HEK293 (cell line): ENCODE results near the gene PPARGC1A.

Source experiments
- CTCF ChIA-PET: fragments of 350-600 bp; formaldehyde crosslinking; extraction: SDS; loops from one replicate; lab custom pipeline; 2021; ENCODE audit warnings: antibody characterized with exemption; lab: Yijun Ruan, JAX
- POLR2A ChIA-PET: fragments of 300-600 bp; formaldehyde crosslinking; extraction: SDS; loops from one replicate; lab custom pipeline; 2020; ENCODE audit warnings: antibody characterized with exemption, inconsistent platforms; lab: Yijun Ruan, JAX
- H3K27ac ChIP-seq: fragments of 200-500 bp; sonication (Bioruptor generic); 2 replicates; pipeline ENCODE4 v1.5.1; 2014; ENCODE audit warnings: low read depth, low read length, control low read depth, inconsistent platforms; ENCODE audit errors: extremely low read depth
- H3K36me3 ChIP-seq, 2 experiments: fragments of 200-500 bp in 1 of 2; sonication (Bioruptor generic) in 1 of 2; 1 replicate in 1 of 2; 2 replicates in 1 of 2; pipeline ENCODE4 v1.5.1; 2014 to 2017; ENCODE audit warnings: inconsistent platforms in 2 of 2, low read length in 2 of 2; ENCODE audit not compliant: control insufficient read depth in 2 of 2, insufficient read depth in 1 of 2
- H3K4me1 ChIP-seq: fragments of 200-500 bp; sonication (Bioruptor generic); 2 replicates; pipeline ENCODE4 v1.5.1; 2014; ENCODE audit warnings: mild to moderate bottlenecking, low read length, inconsistent platforms; ENCODE audit not compliant: control insufficient read depth, insufficient read depth
- H3K4me3 ChIP-seq: 2 replicates; pipeline ENCODE4 v1.5.1; 2011; ENCODE audit warnings: low read depth, mild to moderate bottlenecking, control low read depth, low read length, moderate library complexity
- H3K9me3 ChIP-seq: fragments of 200-500 bp; sonication (Bioruptor generic); 2 replicates; pipeline ENCODE4 v1.5.1; 2014; ENCODE audit warnings: low read depth, low read length, inconsistent platforms; ENCODE audit not compliant: control insufficient read depth, insufficient read depth
- EGR2 ChIP-seq: fragments of 450-650 bp; formaldehyde crosslinking; IDR thresholded peaks from 2 replicates; pipeline ENCODE4 v1.5.1; 2016; ENCODE audit warnings: low read depth, missing biosample characterization, missing genetic modification characterization
- FEZF1 ChIP-seq: fragments of 450-650 bp; formaldehyde crosslinking; IDR thresholded peaks from 2 replicates; pipeline ENCODE4 v1.5.1; 2016; ENCODE audit warnings: missing biosample characterization, missing genetic modification characterization
- GLI4 ChIP-seq: fragments of 450-650 bp; formaldehyde crosslinking; IDR thresholded peaks from 2 replicates; pipeline ENCODE4 v1.5.1; 2016; ENCODE audit warnings: missing biosample characterization, missing genetic modification characterization
- GLIS1 ChIP-seq: fragments of 450-650 bp; formaldehyde crosslinking; IDR thresholded peaks from 2 replicates; pipeline ENCODE4 v1.5.1; 2016; ENCODE audit warnings: missing biosample characterization, missing genetic modification characterization
- OVOL3 ChIP-seq: fragments of 450-650 bp; formaldehyde crosslinking; IDR thresholded peaks from 2 replicates; pipeline ENCODE4 v1.5.1; 2016; ENCODE audit warnings: missing biosample characterization, missing genetic modification characterization
- RBAK ChIP-seq: fragments of 450-650 bp; formaldehyde crosslinking; IDR thresholded peaks from 2 replicates; pipeline ENCODE4 v1.5.1; 2016; ENCODE audit warnings: missing biosample characterization, missing genetic modification characterization
- TCF7L2 ChIP-seq: IDR thresholded peaks from 2 replicates; pipeline ENCODE4 v1.6.1; 2011; ENCODE audit warnings: low read depth, mild to moderate bottlenecking, inconsistent platforms, low read length, moderate library complexity, borderline replicate concordance
- ZNF140 ChIP-seq: fragments of 450-650 bp; formaldehyde crosslinking; IDR thresholded peaks from 2 replicates; pipeline ENCODE4 v1.5.1; 2016; ENCODE audit warnings: missing biosample characterization, missing genetic modification characterization
- ZNF404 ChIP-seq: fragments of 450-650 bp; formaldehyde crosslinking; IDR thresholded peaks from 2 replicates; pipeline ENCODE4 v1.5.1; 2017; ENCODE audit warnings: missing biosample characterization, missing genetic modification characterization
- ZNF416 ChIP-seq: fragments of 450-650 bp; formaldehyde crosslinking; IDR thresholded peaks from 2 replicates; pipeline ENCODE4 v1.5.1; 2016; ENCODE audit warnings: missing biosample characterization, missing genetic modification characterization
- ZNF501 ChIP-seq: fragments of 450-650 bp; formaldehyde crosslinking; IDR thresholded peaks from 2 replicates; pipeline ENCODE4 v1.5.1; 2016; ENCODE audit warnings: missing biosample characterization, missing genetic modification characterization
- ZNF548 ChIP-seq: fragments of 450-650 bp; formaldehyde crosslinking; IDR thresholded peaks from 2 replicates; pipeline ENCODE4 v1.5.1; 2016; ENCODE audit warnings: missing biosample characterization, missing genetic modification characterization
- ZNF561 ChIP-seq: fragments of 450-650 bp; IDR thresholded peaks from 2 replicates; pipeline ENCODE4 v1.5.1; 2018; ENCODE audit warnings: missing biosample characterization, missing genetic modification characterization, borderline replicate concordance
- ZNF571 ChIP-seq: fragments of 450-650 bp; formaldehyde crosslinking; IDR thresholded peaks from 2 replicates; pipeline ENCODE4 v1.5.0; 2017; ENCODE audit warnings: missing biosample characterization, missing genetic modification characterization
- ZNF629 ChIP-seq: fragments of 450-650 bp; formaldehyde crosslinking; IDR thresholded peaks from 2 replicates; pipeline ENCODE4 v1.5.1; 2017; ENCODE audit warnings: missing biosample characterization, missing genetic modification characterization
- ZNF768 ChIP-seq: fragments of 450-650 bp; formaldehyde crosslinking; IDR thresholded peaks from 2 replicates; pipeline ENCODE4 v1.5.1; 2018; ENCODE audit warnings: missing biosample characterization, mild to moderate bottlenecking, missing genetic modification characterization
- ZNF785 ChIP-seq: fragments of 450-650 bp; formaldehyde crosslinking; IDR thresholded peaks from 2 replicates; pipeline ENCODE4 v1.5.1; 2016; ENCODE audit warnings: missing biosample characterization, missing genetic modification characterization
- ZNF843 ChIP-seq: fragments of 450-650 bp; formaldehyde crosslinking; IDR thresholded peaks from 2 replicates; pipeline ENCODE4 v1.5.1; 2016; ENCODE audit warnings: missing biosample characterization, missing genetic modification characterization
- ZXDB ChIP-seq: fragments of 450-650 bp; formaldehyde crosslinking; IDR thresholded peaks from 2 replicates; pipeline ENCODE4 v1.5.1; 2016; ENCODE audit warnings: missing biosample characterization, missing genetic modification characterization
- TF ChIP-seq, protein P1 (sequence below): fragments of 450-650 bp; formaldehyde crosslinking; conservative IDR thresholded peaks from 2 replicates; pipeline ENCODE4 v1.5.1; 2016; ENCODE audit warnings: low read depth, missing biosample characterization, missing genetic modification characterization
- TF ChIP-seq, protein P2 (sequence below): fragments of 450-650 bp; formaldehyde crosslinking; IDR thresholded peaks from 2 replicates; pipeline ENCODE4 v1.5.1; 2016; ENCODE audit warnings: missing biosample characterization, missing genetic modification characterization
- TF ChIP-seq, protein P3 (sequence below): fragments of 450-650 bp; formaldehyde crosslinking; IDR thresholded peaks from 2 replicates; pipeline ENCODE4 v1.5.1; 2016; ENCODE audit warnings: missing biosample characterization, missing genetic modification characterization, borderline replicate concordance
- TF ChIP-seq, protein P4 (sequence below): fragments of 450-650 bp; formaldehyde crosslinking; IDR thresholded peaks from 2 replicates; pipeline ENCODE4 v1.5.1; 2017; ENCODE audit warnings: missing biosample characterization, missing genetic modification characterization

PPARGC1A gene

DNA sequence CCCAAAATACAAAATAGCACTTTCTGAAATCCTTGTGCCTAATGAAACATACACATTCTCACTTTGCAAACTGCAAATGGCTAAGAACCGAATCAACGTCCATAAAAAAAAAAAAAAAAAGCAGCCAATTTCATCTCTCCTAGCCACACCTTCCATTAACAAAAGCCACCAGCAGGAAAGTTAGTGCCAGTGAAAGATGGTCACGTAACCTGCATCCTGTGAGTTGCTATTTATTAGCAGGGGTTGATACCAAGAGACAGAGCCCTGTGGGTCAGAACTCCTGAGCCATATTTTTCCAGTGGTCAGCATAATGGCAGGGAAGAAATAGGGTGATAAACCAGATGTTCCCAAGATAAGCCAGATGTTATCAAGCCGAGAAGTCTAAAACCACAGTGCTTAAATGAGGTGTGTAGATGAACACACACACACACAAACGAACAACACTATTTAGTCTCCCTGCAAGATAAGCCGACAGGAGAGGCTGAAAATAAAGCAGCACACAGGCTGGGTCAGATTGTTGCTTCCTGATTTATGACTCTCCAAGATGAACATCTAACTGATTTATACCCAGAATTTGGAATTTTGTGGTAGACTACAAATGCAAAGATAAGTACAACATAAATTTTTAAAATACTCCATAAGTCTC, 11.5 kb downstream of the PPARGC1A start (continued):
- TF ChIP-seq, protein P1, sequence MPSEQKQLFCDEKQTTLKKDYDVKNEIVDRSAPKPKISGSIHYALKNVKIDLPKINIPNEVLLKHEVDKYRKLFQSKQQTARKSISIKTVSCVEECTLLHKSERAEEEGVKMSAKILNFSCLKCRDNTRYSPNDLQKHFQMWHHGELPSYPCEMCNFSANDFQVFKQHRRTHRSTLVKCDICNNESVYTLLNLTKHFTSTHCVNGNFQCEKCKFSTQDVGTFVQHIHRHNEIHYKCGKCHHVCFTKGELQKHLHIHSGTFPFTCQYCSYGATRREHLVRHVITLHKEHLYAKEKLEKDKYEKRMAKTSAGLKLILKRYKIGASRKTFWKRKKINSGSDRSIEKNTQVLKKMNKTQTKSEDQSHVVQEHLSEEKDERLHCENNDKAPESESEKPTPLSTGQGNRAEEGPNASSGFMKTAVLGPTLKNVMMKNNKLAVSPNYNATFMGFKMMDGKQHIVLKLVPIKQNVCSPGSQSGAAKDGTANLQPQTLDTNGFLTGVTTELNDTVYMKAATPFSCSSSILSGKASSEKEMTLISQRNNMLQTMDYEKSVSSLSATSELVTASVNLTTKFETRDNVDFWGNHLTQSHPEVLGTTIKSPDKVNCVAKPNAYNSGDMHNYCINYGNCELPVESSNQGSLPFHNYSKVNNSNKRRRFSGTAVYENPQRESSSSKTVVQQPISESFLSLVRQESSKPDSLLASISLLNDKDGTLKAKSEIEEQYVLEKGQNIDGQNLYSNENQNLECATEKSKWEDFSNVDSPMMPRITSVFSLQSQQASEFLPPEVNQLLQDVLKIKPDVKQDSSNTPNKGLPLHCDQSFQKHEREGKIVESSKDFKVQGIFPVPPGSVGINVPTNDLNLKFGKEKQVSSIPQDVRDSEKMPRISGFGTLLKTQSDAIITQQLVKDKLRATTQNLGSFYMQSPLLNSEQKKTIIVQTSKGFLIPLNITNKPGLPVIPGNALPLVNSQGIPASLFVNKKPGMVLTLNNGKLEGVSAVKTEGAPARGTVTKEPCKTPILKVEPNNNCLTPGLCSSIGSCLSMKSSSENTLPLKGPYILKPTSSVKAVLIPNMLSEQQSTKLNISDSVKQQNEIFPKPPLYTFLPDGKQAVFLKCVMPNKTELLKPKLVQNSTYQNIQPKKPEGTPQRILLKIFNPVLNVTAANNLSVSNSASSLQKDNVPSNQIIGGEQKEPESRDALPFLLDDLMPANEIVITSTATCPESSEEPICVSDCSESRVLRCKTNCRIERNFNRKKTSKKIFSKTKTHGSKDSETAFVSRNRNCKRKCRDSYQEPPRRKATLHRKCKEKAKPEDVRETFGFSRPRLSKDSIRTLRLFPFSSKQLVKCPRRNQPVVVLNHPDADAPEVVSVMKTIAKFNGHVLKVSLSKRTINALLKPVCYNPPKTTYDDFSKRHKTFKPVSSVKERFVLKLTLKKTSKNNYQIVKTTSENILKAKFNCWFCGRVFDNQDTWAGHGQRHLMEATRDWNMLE: no peak
- TF ChIP-seq ZNF140 (tag by site-specific recombination) (no peak), ZNF501 (tag by site-specific recombination) (no peak), ZNF416 (tag by site-specific recombination) (no peak), ZNF548 (no peak), ZNF571 (tag by site-specific recombination) (no peak), TCF7L2 (peak; percentile 39; the same call in 1 of the 2 replicates), GLI4 (tag by site-specific recombination) (no peak), ZNF768 (no peak), EGR2 (tag by site-specific recombination) (no peak), ZNF785 (no peak), OVOL3 (tag by site-specific recombination) (no peak)
- TF ChIP-seq, protein P2, sequence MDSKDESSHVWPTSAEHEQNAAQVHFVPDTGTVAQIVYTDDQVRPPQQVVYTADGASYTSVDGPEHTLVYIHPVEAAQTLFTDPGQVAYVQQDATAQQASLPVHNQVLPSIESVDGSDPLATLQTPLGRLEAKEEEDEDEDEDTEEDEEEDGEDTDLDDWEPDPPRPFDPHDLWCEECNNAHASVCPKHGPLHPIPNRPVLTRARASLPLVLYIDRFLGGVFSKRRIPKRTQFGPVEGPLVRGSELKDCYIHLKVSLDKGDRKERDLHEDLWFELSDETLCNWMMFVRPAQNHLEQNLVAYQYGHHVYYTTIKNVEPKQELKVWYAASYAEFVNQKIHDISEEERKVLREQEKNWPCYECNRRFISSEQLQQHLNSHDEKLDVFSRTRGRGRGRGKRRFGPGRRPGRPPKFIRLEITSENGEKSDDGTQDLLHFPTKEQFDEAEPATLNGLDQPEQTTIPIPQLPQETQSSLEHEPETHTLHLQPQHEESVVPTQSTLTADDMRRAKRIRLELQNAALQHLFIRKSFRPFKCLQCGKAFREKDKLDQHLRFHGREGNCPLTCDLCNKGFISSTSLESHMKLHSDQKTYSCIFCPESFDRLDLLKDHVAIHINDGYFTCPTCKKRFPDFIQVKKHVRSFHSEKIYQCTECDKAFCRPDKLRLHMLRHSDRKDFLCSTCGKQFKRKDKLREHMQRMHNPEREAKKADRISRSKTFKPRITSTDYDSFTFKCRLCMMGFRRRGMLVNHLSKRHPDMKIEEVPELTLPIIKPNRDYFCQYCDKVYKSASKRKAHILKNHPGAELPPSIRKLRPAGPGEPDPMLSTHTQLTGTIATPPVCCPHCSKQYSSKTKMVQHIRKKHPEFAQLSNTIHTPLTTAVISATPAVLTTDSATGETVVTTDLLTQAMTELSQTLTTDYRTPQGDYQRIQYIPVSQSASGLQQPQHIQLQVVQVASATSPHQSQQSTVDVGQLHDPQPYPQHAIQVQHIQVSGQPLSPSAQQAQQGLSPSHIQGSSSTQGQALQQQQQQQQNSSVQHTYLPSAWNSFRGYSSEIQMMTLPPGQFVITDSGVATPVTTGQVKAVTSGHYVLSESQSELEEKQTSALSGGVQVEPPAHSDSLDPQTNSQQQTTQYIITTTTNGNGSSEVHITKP (tag by site-specific recombination): peak; percentile 87

DNA sequence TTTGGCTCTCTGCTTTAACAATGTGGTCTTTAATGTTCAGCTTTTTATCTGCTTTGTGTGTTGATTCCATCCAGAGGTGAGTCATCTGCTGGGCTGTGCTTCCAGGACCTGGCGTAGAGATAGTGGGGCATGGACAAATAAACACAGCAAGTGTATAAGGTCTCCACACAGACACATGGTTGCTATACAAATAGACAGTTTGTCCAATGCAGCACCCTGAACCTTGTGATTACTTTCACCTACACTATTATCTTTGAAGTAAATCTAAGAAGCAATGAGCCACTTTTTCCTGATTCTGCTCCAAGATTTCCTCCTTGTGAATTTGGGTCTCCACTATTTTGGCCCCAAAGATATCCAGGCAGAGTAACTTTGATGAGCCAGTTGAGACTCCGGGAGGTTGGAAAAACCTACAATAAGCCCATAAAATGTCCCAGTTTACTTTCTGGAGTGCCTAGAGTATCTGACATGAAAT, 12.1 kb downstream of the PPARGC1A start:
- Histone ChIP-seq H3K4me3 (no peak overlapping the region), H3K4me1 (peaks cover 14% of the 10 kb centered on the region), H3K9me3 (no peaks in the 10 kb centered on the region), H3K36me3 (no peaks in the 10 kb centered on the region), H3K27ac (peak overlapping the region; percentile 19)
- CTCF ChIA-PET: no interaction called here
- POLR2A ChIA-PET: no interaction called here
- TF ChIP-seq, protein P3, sequence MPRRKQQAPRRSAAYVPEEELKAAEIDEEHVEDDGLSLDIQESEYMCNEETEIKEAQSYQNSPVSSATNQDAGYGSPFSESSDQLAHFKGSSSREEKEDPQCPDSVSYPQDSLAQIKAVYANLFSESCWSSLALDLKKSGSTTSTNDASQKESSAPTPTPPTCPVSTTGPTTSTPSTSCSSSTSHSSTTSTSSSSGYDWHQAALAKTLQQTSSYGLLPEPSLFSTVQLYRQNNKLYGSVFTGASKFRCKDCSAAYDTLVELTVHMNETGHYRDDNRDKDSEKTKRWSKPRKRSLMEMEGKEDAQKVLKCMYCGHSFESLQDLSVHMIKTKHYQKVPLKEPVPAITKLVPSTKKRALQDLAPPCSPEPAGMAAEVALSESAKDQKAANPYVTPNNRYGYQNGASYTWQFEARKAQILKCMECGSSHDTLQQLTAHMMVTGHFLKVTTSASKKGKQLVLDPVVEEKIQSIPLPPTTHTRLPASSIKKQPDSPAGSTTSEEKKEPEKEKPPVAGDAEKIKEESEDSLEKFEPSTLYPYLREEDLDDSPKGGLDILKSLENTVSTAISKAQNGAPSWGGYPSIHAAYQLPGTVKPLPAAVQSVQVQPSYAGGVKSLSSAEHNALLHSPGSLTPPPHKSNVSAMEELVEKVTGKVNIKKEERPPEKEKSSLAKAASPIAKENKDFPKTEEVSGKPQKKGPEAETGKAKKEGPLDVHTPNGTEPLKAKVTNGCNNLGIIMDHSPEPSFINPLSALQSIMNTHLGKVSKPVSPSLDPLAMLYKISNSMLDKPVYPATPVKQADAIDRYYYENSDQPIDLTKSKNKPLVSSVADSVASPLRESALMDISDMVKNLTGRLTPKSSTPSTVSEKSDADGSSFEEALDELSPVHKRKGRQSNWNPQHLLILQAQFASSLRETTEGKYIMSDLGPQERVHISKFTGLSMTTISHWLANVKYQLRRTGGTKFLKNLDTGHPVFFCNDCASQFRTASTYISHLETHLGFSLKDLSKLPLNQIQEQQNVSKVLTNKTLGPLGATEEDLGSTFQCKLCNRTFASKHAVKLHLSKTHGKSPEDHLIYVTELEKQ (tag by site-specific recombination): peak; percentile 34; the same call in 1 of the 2 replicates
- no peak for TF ChIP-seq ZNF404 (tag by site-specific recombination)
- peak; percentile 46 for TF ChIP-seq ZNF629 (tag by site-specific recombination)
- peak; percentile 76 for TF ChIP-seq ZNF843 (tag by site-specific recombination)
- TF ChIP-seq GLIS1 (tag by site-specific recombination): peak; percentile 95
- TF ChIP-seq TCF7L2: peak; percentile 46; the same call in 1 of the 2 replicates
- TF ChIP-seq, protein P4, sequence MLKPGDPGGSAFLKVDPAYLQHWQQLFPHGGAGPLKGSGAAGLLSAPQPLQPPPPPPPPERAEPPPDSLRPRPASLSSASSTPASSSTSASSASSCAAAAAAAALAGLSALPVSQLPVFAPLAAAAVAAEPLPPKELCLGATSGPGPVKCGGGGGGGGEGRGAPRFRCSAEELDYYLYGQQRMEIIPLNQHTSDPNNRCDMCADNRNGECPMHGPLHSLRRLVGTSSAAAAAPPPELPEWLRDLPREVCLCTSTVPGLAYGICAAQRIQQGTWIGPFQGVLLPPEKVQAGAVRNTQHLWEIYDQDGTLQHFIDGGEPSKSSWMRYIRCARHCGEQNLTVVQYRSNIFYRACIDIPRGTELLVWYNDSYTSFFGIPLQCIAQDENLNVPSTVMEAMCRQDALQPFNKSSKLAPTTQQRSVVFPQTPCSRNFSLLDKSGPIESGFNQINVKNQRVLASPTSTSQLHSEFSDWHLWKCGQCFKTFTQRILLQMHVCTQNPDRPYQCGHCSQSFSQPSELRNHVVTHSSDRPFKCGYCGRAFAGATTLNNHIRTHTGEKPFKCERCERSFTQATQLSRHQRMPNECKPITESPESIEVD (tag by site-specific recombination): peak; percentile 32; the same call in 1 of the 2 replicates
- TF ChIP-seq ZNF561 (tag by site-specific recombination): 0 out of 2 replicates have a peak, but pooled peaks have one; percentile 19
- TF ChIP-seq ZXDB (tag by site-specific recombination): 0 out of 2 replicates have a peak, but pooled peaks have one; percentile 19
- no peak for TF ChIP-seq RBAK (tag by site-specific recombination)
- TF ChIP-seq FEZF1: no peak
